ENCODE data around the gene KATNB1. TPM values are rescaled to one million over a fixed set of nuclear protein-coding genes. Genes with fewer than 3 reads are reported as not detected.

The KATNB1 gene
- total and polyA plus RNA-seq, 9 donors = 32.7 to 63.2 (median 43.1) TPM

GRCh38 chr16:57700781-57701551, 34.6 kb upstream of the KATNB1 start:
- no peak overlapping the region for H3K27ac ChIP-seq (ENCODE audit: low read length)
- WGBS (ENCODE audit: insufficient coverage) = 26% methylated on average over 4 of the region's 10 CpGs
- no peak for DNase-seq
- H3K27me3 ChIP-seq (ENCODE audit: control insufficient read depth, insufficient read depth, low read length) = no peaks in the 10 kb centered on the region
- H3K4me3 ChIP-seq (ENCODE audit: low read length) = no peak overlapping the region
- H3K36me3 ChIP-seq (ENCODE audit: control insufficient read depth, insufficient read depth, low read length) = no peaks in the 10 kb centered on the region
- no peaks in the 10 kb centered on the region for H3K9me3 ChIP-seq (replicated peaks; ENCODE audit: control insufficient read depth, low read depth, low read length)
- H3K4me1 ChIP-seq (ENCODE audit: control insufficient read depth, insufficient read depth, low read length) = peaks cover 7% of the 10 kb centered on the region

GRCh38 chr16:57701759-57702371, 33.7 kb upstream of the KATNB1 start:
- 68% methylated on average over 23 of the region's 23 CpGs for WGBS (ENCODE audit: insufficient coverage)
- no peak overlapping the region for H3K27ac ChIP-seq (ENCODE audit: low read length)
- no peaks in the 10 kb centered on the region for H3K9me3 ChIP-seq (replicated peaks; ENCODE audit: control insufficient read depth, low read depth, low read length)
- no peak overlapping the region for H3K4me3 ChIP-seq (ENCODE audit: low read length)
- no peak for DNase-seq
- H3K4me1 ChIP-seq (ENCODE audit: control insufficient read depth, insufficient read depth, low read length) = peaks cover 7% of the 10 kb centered on the region
- H3K27me3 ChIP-seq (ENCODE audit: control insufficient read depth, insufficient read depth, low read length) = no peaks in the 10 kb centered on the region
- H3K36me3 ChIP-seq (ENCODE audit: control insufficient read depth, insufficient read depth, low read length) = no peaks in the 10 kb centered on the region

- H3K9me3 ChIP-seq (replicated peaks; ENCODE audit: control insufficient read depth, low read depth, low read length) = no peaks in the 10 kb centered on the region
- H3K4me1 ChIP-seq (ENCODE audit: control insufficient read depth, insufficient read depth, low read length) = peaks cover 7% of the 10 kb centered on the region
- WGBS (ENCODE audit: insufficient coverage) = 100% methylated on average over 1 of the region's 11 CpGs
- no peak overlapping the region for H3K4me3 ChIP-seq (ENCODE audit: low read length)
- no peaks in the 10 kb centered on the region for H3K36me3 ChIP-seq (ENCODE audit: control insufficient read depth, insufficient read depth, low read length)
- no peak overlapping the region for H3K27ac ChIP-seq (ENCODE audit: low read length)
- H3K27me3 ChIP-seq (ENCODE audit: control insufficient read depth, insufficient read depth, low read length) = no peaks in the 10 kb centered on the region
- DNase-seq = no peak
Observed at GRCh38 chr16:57703416-57704010, 32.1 kb upstream of the KATNB1 start.

- Histone ChIP-seq H3K27me3 (ENCODE audit: control insufficient read depth, insufficient read depth, low read length) (no peaks in the 10 kb centered on the region), H3K4me1 (ENCODE audit: control insufficient read depth, insufficient read depth, low read length) (peaks cover 7% of the 10 kb centered on the region), H3K36me3 (ENCODE audit: control insufficient read depth, insufficient read depth, low read length) (no peaks in the 10 kb centered on the region), H3K9me3 (replicated peaks; ENCODE audit: control insufficient read depth, low read depth, low read length) (no peaks in the 10 kb centered on the region), H3K4me3 (ENCODE audit: low read length) (no peak overlapping the region), H3K27ac (ENCODE audit: low read length) (no peak overlapping the region)
- 53% methylated on average over 3 of the region's 11 CpGs for WGBS (ENCODE audit: insufficient coverage)
- no peak for DNase-seq
Observed at GRCh38 chr16:57704011-57704904, 31.3 kb upstream of the KATNB1 start.

- Histone ChIP-seq H3K9me3 (replicated peaks; ENCODE audit: control insufficient read depth, low read depth, low read length) (no peaks in the 10 kb centered on the region), H3K4me3 (ENCODE audit: low read length) (no peak overlapping the region), H3K27me3 (ENCODE audit: control insufficient read depth, insufficient read depth, low read length) (no peaks in the 10 kb centered on the region), H3K36me3 (ENCODE audit: control insufficient read depth, insufficient read depth, low read length) (no peaks in the 10 kb centered on the region), H3K27ac (ENCODE audit: low read length) (no peak overlapping the region), H3K4me1 (ENCODE audit: control insufficient read depth, insufficient read depth, low read length) (peaks cover 7% of the 10 kb centered on the region)
- DNase-seq = no peak
- WGBS (ENCODE audit: insufficient coverage) = 95% methylated on average over 1 of the region's 4 CpGs
Observed at GRCh38 chr16:57704905-57705852, 30.4 kb upstream of the KATNB1 start.

- DNase-seq = no peak
- Histone ChIP-seq H3K9me3 (replicated peaks; ENCODE audit: control insufficient read depth, low read depth, low read length) (no peaks in the 10 kb centered on the region), H3K27ac (ENCODE audit: low read length) (no peak overlapping the region), H3K27me3 (ENCODE audit: control insufficient read depth, insufficient read depth, low read length) (no peaks in the 10 kb centered on the region), H3K36me3 (ENCODE audit: control insufficient read depth, insufficient read depth, low read length) (no peaks in the 10 kb centered on the region), H3K4me1 (ENCODE audit: control insufficient read depth, insufficient read depth, low read length) (peaks cover 2% of the 10 kb centered on the region), H3K4me3 (ENCODE audit: low read length) (no peak overlapping the region)
- WGBS (ENCODE audit: insufficient coverage) = 80% methylated on average over 1 of the region's 1 CpG
Observed at GRCh38 chr16:57706717-57707116, 28.9 kb upstream of the KATNB1 start.

- Histone ChIP-seq H3K9me3 (replicated peaks; ENCODE audit: control insufficient read depth, low read depth, low read length) (no peaks in the 10 kb centered on the region), H3K4me1 (ENCODE audit: control insufficient read depth, insufficient read depth, low read length) (no peaks in the 10 kb centered on the region), H3K4me3 (ENCODE audit: low read length) (no peak overlapping the region), H3K27me3 (ENCODE audit: control insufficient read depth, insufficient read depth, low read length) (peaks cover 2% of the 10 kb centered on the region), H3K27ac (ENCODE audit: low read length) (no peak overlapping the region), H3K36me3 (ENCODE audit: control insufficient read depth, insufficient read depth, low read length) (no peaks in the 10 kb centered on the region)
- WGBS (ENCODE audit: insufficient coverage) = 82% methylated on average over 11 of the region's 11 CpGs
- no peak for DNase-seq
Observed at GRCh38 chr16:57707331-57707730, 28.2 kb upstream of the KATNB1 start.

GRCh38 chr16:57708168-57708567, 27.4 kb upstream of the KATNB1 start:
- Histone ChIP-seq H3K4me1 (ENCODE audit: control insufficient read depth, insufficient read depth, low read length) (no peaks in the 10 kb centered on the region), H3K9me3 (replicated peaks; ENCODE audit: control insufficient read depth, low read depth, low read length) (no peaks in the 10 kb centered on the region), H3K36me3 (ENCODE audit: control insufficient read depth, insufficient read depth, low read length) (no peaks in the 10 kb centered on the region), H3K27me3 (ENCODE audit: control insufficient read depth, insufficient read depth, low read length) (peaks cover 2% of the 10 kb centered on the region), H3K27ac (ENCODE audit: low read length) (no peak overlapping the region), H3K4me3 (ENCODE audit: low read length) (no peak overlapping the region)
- DNase-seq = no peak
- WGBS (ENCODE audit: insufficient coverage) = no CpG with 5 or more reads among the region's 3 CpGs

- Histone ChIP-seq H3K27me3 (ENCODE audit: control insufficient read depth, insufficient read depth, low read length) (peaks cover 4% of the 10 kb centered on the region), H3K36me3 (ENCODE audit: control insufficient read depth, insufficient read depth, low read length) (no peaks in the 10 kb centered on the region), H3K27ac (ENCODE audit: low read length) (no peak overlapping the region), H3K4me3 (ENCODE audit: low read length) (no peak overlapping the region), H3K9me3 (replicated peaks; ENCODE audit: control insufficient read depth, low read depth, low read length) (no peaks in the 10 kb centered on the region), H3K4me1 (ENCODE audit: control insufficient read depth, insufficient read depth, low read length) (no peaks in the 10 kb centered on the region)
- DNase-seq = no peak
- no CpG with 5 or more reads among the region's 3 CpGs for WGBS (ENCODE audit: insufficient coverage)
Observed at GRCh38 chr16:57709663-57710062, 25.9 kb upstream of the KATNB1 start.

Data from muscle of leg (tissue), 11 donors.